CD8-positive, alpha-beta memory T cell (primary cell): ENCODE results near the gene PRKACB. TPM values are rescaled to one million over a fixed set of nuclear protein-coding genes. Genes with fewer than 3 reads are reported as not detected.

Experiments
- CTCF ChIA-PET: fragments of 350-600 bp; sonication (Branson Sonifier 250); formaldehyde crosslinking; loops from one replicate; lab custom pipeline; 2021; ENCODE audit warnings: antibody characterized with exemption; lab: Charles Lee
- POLR2A ChIA-PET: fragments of 350-600 bp; sonication (Branson Sonifier 250); formaldehyde crosslinking; loops from one replicate; lab custom pipeline; 2021; ENCODE audit warnings: antibody characterized with exemption; lab: Charles Lee
- DNase-seq, 5 donors: peaks; one replicate each; pipeline versions ENCODE4 v3.0.0 to v3.0.0-alpha.2; 2020 to 2022; ENCODE audit warnings: mixed read lengths in 1 of 5
- H3K27ac ChIP-seq: one replicate; pipeline ENCODE4 v1.7.0; 2013; ENCODE audit warnings: low read depth, mild to moderate bottlenecking, low read length, moderate library complexity
- H3K27me3 ChIP-seq: 2 replicates; pipeline ENCODE4 v1.7.0; 2013; ENCODE audit warnings: low read length, mild to moderate bottlenecking; ENCODE audit not compliant: insufficient read depth, poor library complexity, severe bottlenecking
- H3K36me3 ChIP-seq: 2 replicates; pipeline ENCODE4 v1.7.0; 2013; ENCODE audit warnings: mild to moderate bottlenecking, low read length, moderate library complexity; ENCODE audit not compliant: insufficient read depth
- H3K4me1 ChIP-seq: 2 replicates; pipeline ENCODE4 v1.7.0; 2013; ENCODE audit warnings: mild to moderate bottlenecking, low read length, moderate library complexity; ENCODE audit not compliant: insufficient read depth
- H3K4me3 ChIP-seq: 2 replicates; pipeline ENCODE4 v1.7.0; 2013; ENCODE audit warnings: mild to moderate bottlenecking, low read length
- H3K9me3 ChIP-seq: 2 replicates; pipeline ENCODE4 v1.7.0; 2013; ENCODE audit warnings: mild to moderate bottlenecking, low read length
- H3K27ac Mint-ChIP-seq, 8 donors: one replicate each; pipeline ENCODE4 v1.8.0; 2020 to 2021; ENCODE audit warnings: mixed read lengths in 8 of 8, mild to moderate bottlenecking in 6 of 8, inconsistent platforms in 3 of 8, moderate library complexity in 3 of 8
- H3K27me3 Mint-ChIP-seq, 2 donors: one replicate each; pipeline ENCODE4 v1.8.0; 2020 to 2021; ENCODE audit warnings: mixed read lengths in 2 of 2, mild to moderate bottlenecking in 1 of 2, moderate library complexity in 1 of 2
- H3K36me3 Mint-ChIP-seq, 3 donors: one replicate each; pipeline ENCODE4 v1.8.0; 2020 to 2021; ENCODE audit warnings: mixed read lengths in 3 of 3, inconsistent platforms in 1 of 3, mild to moderate bottlenecking in 1 of 3
- H3K4me1 Mint-ChIP-seq, 3 donors: one replicate each; pipeline ENCODE4 v1.8.0; 2020 to 2021; ENCODE audit warnings: mixed read lengths in 3 of 3, inconsistent platforms in 1 of 3, mild to moderate bottlenecking in 1 of 3
- H3K4me3 Mint-ChIP-seq, 7 donors: one replicate each; pipeline ENCODE4 v1.8.0; 2020 to 2021; ENCODE audit warnings: mixed read lengths in 7 of 7, mild to moderate bottlenecking in 6 of 7, moderate library complexity in 4 of 7, inconsistent platforms in 2 of 7
- H3K9me3 Mint-ChIP-seq, 5 donors: one replicate each; pipeline ENCODE4 v1.8.0; 2020 to 2022; ENCODE audit warnings: mixed read lengths in 5 of 5, mild to moderate bottlenecking in 3 of 5, moderate library complexity in 2 of 5, inconsistent platforms in 1 of 5
- polyA plus RNA-seq: library from polyadenylated mRNA; unstranded; fragments of 300-500 nt; fragmentation: Illumina TruSeq; gene quantifications from one replicate; pipeline ENCODE4 v1.2.3, GENCODE V29; 2021
- total RNA-seq, 2 experiments: library from RNA; stranded (reverse); gene quantifications; one replicate each; pipeline ENCODE4 v1.2.3, GENCODE V29; 2021

The PRKACB gene
- total and polyA plus RNA-seq, 3 experiments from 2014 or later, result 47.7 to 97.5 (median 54.6) TPM

DNA sequence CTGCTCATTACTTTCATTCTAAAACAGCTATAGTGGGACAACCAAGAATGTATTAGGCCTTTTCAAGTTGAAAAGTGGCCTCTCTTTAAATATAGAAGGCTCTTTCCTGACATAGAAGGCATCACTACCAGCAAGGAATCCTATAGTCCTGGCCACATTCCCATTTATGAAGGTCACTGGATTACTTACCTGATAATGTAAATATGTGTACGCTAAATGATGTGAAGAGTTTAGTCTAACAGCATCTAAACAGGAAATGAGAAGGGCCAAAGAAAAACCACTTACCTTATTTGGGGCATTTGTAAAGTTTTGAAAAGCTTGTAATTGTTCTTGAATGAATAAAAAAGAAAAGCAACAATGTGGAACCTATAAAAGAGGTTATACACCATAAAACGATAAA is 24.7 kb downstream of the PRKACB start:
- Mint-ChIP-seq H3K4me1 (peaks cover 73 to 95% (median 92%) of the 10 kb centered on the region in 3 donors), H3K9me3 (no peaks in the 10 kb centered on the region), H3K27ac (peak overlapping the region; percentile 10 to 72 (median 55)), H3K27me3 (no peaks in the 10 kb centered on the region), H3K4me3 (peak overlapping the region in 3 of 7 donors; percentile 9 to 55 (median 20)), H3K36me3 (peaks cover 0 to 6% (median under 1%) of the 10 kb centered on the region in 3 donors)
- ChIA-PET POLR2A (no interaction called here), CTCF (no interaction called here)
- DNase-seq, result no peak
- H3K36me3 ChIP-seq, result no peaks in the 10 kb centered on the region
- H3K4me3 ChIP-seq, result no peak overlapping the region
- no peaks in the 10 kb centered on the region for H3K9me3 ChIP-seq
- peaks cover 46% of the 10 kb centered on the region for H3K4me1 ChIP-seq
- H3K27ac ChIP-seq, result no peak overlapping the region
- no peaks in the 10 kb centered on the region for H3K27me3 ChIP-seq

DNA sequence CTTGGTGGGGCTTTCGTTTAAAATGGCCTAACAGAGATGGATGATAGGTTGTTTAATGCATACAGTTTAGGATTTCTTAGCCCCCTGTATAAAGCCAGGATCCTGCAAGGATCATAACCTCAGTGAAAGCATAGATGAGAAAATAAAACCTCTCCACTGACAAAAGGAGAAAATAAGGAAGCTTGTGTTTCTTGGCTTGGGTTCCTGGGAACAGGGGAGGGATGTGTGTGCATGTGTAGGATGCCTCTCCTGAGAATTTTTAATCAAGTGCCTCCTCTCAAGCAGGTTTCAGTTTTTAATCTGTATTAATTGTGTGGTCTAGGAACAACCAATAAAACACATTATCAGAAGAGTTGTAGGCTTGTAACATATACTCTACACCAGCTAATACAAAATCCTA is 26.1 kb downstream of the PRKACB start:
- Histone ChIP-seq H3K9me3 (no peaks in the 10 kb centered on the region), H3K36me3 (no peaks in the 10 kb centered on the region), H3K27ac (no peak overlapping the region), H3K4me1 (peaks cover 34% of the 10 kb centered on the region), H3K4me3 (no peak overlapping the region), H3K27me3 (no peaks in the 10 kb centered on the region)
- Mint-ChIP-seq H3K27ac (peak overlapping the region in 1 of 8 donors; percentile 11), H3K27me3 (no peaks in the 10 kb centered on the region), H3K9me3 (no peaks in the 10 kb centered on the region), H3K4me3 (no peak overlapping the region), H3K36me3 (peaks cover 0 to 7% (median 3%) of the 10 kb centered on the region in 3 donors), H3K4me1 (peaks cover 71 to 90% (median 89%) of the 10 kb centered on the region in 3 donors)
- ChIA-PET CTCF (no interaction called here), POLR2A (no interaction called here)
- no peak for DNase-seq

DNA sequence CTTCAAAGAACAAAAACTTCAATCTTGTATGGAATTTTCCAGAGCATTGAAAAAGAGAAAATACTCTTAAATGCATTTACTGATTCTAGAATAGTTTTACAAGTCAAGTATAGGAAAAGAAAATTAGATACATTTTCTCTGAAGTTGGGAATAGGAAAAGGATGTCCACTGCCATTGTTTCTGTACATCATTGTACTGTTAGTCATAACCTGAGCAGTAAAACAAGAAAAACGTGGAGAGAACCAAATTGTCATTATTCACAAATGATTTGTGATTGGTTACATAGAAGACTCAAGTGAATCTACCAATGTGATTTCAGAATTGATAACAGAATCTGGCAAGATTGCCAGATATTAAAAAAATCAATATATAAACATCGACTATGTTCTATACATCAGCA is 27.4 kb downstream of the PRKACB start:
- H3K4me1 ChIP-seq, result peaks cover 24% of the 10 kb centered on the region
- peaks cover 0 to 7% (median 3%) of the 10 kb centered on the region in 3 donors for H3K36me3 Mint-ChIP-seq
- H3K4me3 ChIP-seq, result no peak overlapping the region
- CTCF ChIA-PET, result no interaction called here
- no peaks in the 10 kb centered on the region for H3K27me3 Mint-ChIP-seq
- POLR2A ChIA-PET, result no interaction called here
- no peaks in the 10 kb centered on the region for H3K36me3 ChIP-seq
- no peak overlapping the region for H3K4me3 Mint-ChIP-seq
- H3K27ac ChIP-seq, result no peak overlapping the region
- no peaks in the 10 kb centered on the region for H3K9me3 ChIP-seq
- no peaks in the 10 kb centered on the region for H3K9me3 Mint-ChIP-seq
- no peaks in the 10 kb centered on the region for H3K27me3 ChIP-seq
- peaks cover 74 to 89% (median 87%) of the 10 kb centered on the region in 3 donors for H3K4me1 Mint-ChIP-seq
- DNase-seq, result no peak
- no peak overlapping the region for H3K27ac Mint-ChIP-seq

DNA sequence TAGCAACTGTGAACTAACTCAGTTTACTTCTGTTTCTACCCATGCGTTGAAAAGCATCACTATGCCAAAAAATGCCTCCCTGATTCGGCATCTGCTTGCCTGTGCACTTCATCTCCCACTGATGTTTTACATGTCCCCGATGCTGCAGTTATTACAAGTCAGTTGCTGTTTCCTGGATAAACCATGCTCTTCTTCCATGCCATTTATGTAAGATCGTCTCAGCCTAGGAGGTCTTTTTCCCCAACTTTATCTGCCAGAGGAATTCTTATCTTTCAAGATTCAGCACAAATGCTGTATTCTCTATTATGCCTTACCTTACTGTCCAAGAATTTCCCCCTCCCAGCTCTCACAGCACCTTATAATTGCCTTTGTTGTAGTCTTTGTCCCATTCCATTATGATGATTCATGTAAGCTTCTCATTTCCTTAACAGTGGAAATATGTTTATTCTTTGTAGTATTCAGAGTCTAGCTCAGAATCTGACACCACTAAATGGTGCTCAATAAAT is 30.0 kb downstream of the PRKACB start:
- Histone ChIP-seq H3K27me3 (no peaks in the 10 kb centered on the region), H3K27ac (no peak overlapping the region), H3K4me3 (no peak overlapping the region), H3K9me3 (no peaks in the 10 kb centered on the region), H3K4me1 (no peaks in the 10 kb centered on the region), H3K36me3 (no peaks in the 10 kb centered on the region)
- peak overlapping the region in 2 of 7 donors; percentile 2 to 31 for H3K4me3 Mint-ChIP-seq
- H3K36me3 Mint-ChIP-seq, result peaks cover 0 to 11% (median 3%) of the 10 kb centered on the region in 3 donors
- POLR2A ChIA-PET, result no interaction called here
- H3K27ac Mint-ChIP-seq, result peak overlapping the region in 1 of 8 donors; percentile 2
- H3K4me1 Mint-ChIP-seq, result peaks cover 59 to 81% (median 73%) of the 10 kb centered on the region in 3 donors
- no peak for DNase-seq
- no peaks in the 10 kb centered on the region for H3K27me3 Mint-ChIP-seq
- CTCF ChIA-PET, result no interaction called here
- no peaks in the 10 kb centered on the region for H3K9me3 Mint-ChIP-seq

DNA sequence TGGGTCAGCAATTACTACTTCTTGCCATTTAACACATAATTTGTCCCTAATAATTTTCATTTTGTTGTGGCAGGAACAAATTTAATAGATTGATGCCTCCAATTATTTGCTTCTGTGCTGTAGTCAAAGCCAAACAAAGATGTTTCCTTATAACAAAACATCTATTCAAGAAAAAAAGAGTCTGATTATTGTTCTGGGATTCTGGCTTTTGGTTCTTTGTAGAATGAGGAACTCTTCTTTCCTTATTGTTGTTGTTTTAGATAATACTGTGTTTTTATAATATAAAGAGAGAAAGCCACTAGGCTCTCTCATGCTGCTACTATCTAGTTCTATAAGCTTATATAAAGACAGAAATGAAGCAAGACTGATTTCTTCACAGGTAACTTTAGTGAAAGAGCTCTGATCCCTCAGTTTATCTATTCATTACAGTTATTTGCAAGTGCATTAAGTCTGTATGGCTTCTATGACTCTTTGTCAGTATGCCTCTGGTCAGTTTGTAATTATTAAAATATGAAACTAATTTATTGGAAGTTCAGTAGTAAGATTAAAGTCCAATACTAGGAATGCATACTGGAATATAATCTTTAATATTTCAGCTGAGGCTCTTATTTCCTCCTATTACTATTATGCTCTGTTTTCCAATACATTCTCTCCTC is 37.4 kb downstream of the PRKACB start:
- no peak for DNase-seq
- no peak overlapping the region for H3K4me3 ChIP-seq
- Mint-ChIP-seq H3K27me3 (no peaks in the 10 kb centered on the region), H3K27ac (peak overlapping the region in 2 of 8 donors; percentile 47 to 68), H3K9me3 (no peaks in the 10 kb centered on the region), H3K4me3 (no peak overlapping the region), H3K4me1 (peaks cover 25 to 48% (median 41%) of the 10 kb centered on the region in 3 donors), H3K36me3 (peaks cover 7 to 45% (median 16%) of the 10 kb centered on the region in 3 donors)
- H3K9me3 ChIP-seq, result no peaks in the 10 kb centered on the region
- no peak overlapping the region for H3K27ac ChIP-seq
- H3K36me3 ChIP-seq, result peaks cover 14% of the 10 kb centered on the region
- H3K27me3 ChIP-seq, result no peaks in the 10 kb centered on the region
- CTCF ChIA-PET, result no interaction called here
- POLR2A ChIA-PET, result no interaction called here
- H3K4me1 ChIP-seq, result no peaks in the 10 kb centered on the region

DNA sequence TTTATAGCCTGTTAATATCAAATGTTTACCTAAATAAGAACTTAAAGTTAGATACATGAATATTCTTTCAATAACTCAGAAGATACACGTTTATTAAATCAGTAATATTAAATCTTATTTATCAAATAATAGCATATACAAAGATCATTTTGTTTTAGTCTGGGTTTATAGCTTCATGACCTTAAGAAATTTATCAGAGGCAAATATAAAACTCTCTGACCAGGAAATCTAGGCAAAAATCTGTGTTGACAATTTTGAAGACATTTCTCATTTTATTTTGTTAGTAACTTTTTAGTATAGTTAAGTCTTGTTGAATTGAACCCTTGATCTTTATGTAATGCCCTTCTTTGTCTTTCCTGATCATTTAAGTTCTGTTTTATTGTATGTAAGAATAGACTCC is 46.4 kb downstream of the PRKACB start:
- Histone ChIP-seq H3K36me3 (peaks cover 50% of the 10 kb centered on the region), H3K4me1 (no peaks in the 10 kb centered on the region), H3K27me3 (no peaks in the 10 kb centered on the region), H3K9me3 (no peaks in the 10 kb centered on the region), H3K27ac (no peak overlapping the region), H3K4me3 (no peak overlapping the region)
- Mint-ChIP-seq H3K27me3 (no peaks in the 10 kb centered on the region), H3K4me1 (peaks cover 17 to 27% (median 24%) of the 10 kb centered on the region in 3 donors), H3K4me3 (no peak overlapping the region), H3K27ac (no peak overlapping the region), H3K9me3 (peaks cover 13 to 35% (median 34%) of the 10 kb centered on the region in 5 donors), H3K36me3 (peaks cover 53 to 82% (median 65%) of the 10 kb centered on the region in 3 donors)
- POLR2A ChIA-PET, result interaction anchor here (0.7 kb wide), 1 partner anchor 13 kb away, joined by 13 read pairs; no protein-coding TSS in a partner anchor
- CTCF ChIA-PET, result interaction anchor here (1.0 kb wide), 1 partner anchor 383 kb away, joined by 3 read pairs; the partner anchor contains the start of gene CTBS
- DNase-seq, result no peak

DNA sequence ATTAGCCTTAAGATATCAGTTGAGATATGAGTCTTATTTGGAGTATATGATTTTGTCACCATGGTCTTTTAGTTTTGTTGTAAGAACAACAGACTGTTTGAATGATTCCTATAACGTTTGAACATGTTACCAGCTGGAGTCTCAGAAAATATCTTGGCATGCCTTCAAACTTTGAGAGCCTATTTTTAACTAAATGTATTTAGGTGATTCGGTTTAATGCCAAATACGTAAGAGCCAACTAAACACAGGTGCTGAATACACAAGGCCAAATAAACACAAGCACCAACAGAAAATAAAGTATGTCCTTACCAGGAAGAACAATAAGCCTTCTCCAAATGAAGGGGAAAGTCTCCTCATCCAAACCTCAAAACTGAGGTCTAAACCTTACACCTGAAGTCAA is 48.6 kb downstream of the PRKACB start:
- ChIA-PET POLR2A (no interaction called here), CTCF (no interaction called here)
- Histone ChIP-seq H3K4me1 (no peaks in the 10 kb centered on the region), H3K9me3 (no peaks in the 10 kb centered on the region), H3K36me3 (peaks cover 50% of the 10 kb centered on the region), H3K4me3 (no peak overlapping the region), H3K27ac (no peak overlapping the region), H3K27me3 (no peaks in the 10 kb centered on the region)
- Mint-ChIP-seq H3K4me1 (peaks cover 9 to 15% (median 13%) of the 10 kb centered on the region in 3 donors), H3K27ac (no peak overlapping the region), H3K9me3 (peaks cover 13 to 35% (median 34%) of the 10 kb centered on the region in 5 donors), H3K4me3 (no peak overlapping the region), H3K27me3 (no peaks in the 10 kb centered on the region), H3K36me3 (peaks cover 47 to 81% (median 55%) of the 10 kb centered on the region in 3 donors)
- DNase-seq, result no peak

DNA sequence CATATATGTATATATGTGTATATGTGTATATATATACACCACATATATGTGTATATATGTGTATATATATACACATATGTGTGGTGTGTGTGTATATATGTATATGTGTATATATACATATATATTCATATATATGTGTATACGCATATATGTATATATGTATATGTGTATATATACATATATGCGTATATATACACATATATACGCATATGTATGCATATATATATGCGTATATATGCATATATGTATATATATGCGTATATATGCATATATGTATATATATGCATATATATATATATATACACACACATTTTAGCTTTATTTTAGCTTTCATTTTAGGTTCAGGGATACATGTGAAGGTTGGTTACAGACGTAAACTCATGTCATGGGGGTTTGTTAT is 54.8 kb downstream of the PRKACB start:
- Histone ChIP-seq H3K27me3 (no peaks in the 10 kb centered on the region), H3K27ac (no peak overlapping the region), H3K9me3 (no peaks in the 10 kb centered on the region), H3K4me3 (no peak overlapping the region), H3K36me3 (peaks cover 25% of the 10 kb centered on the region), H3K4me1 (no peaks in the 10 kb centered on the region)
- peaks cover 21 to 32% (median 24%) of the 10 kb centered on the region in 3 donors for H3K4me1 Mint-ChIP-seq
- ChIA-PET POLR2A (no interaction called here), CTCF (no interaction called here)
- no peak overlapping the region for H3K27ac Mint-ChIP-seq
- H3K36me3 Mint-ChIP-seq, result peaks cover 27 to 81% (median 41%) of the 10 kb centered on the region in 3 donors
- H3K4me3 Mint-ChIP-seq, result no peak overlapping the region
- peaks cover 0 to 2% (median 0%) of the 10 kb centered on the region in 5 donors for H3K9me3 Mint-ChIP-seq
- DNase-seq, result no peak
- no peaks in the 10 kb centered on the region for H3K27me3 Mint-ChIP-seq
